ENCODE measurements around the gene HILPDA. TPM values are rescaled to one million over a fixed set of nuclear protein-coding genes. Genes with fewer than 3 reads are reported as not detected.

HILPDA gene
- 16.3 and 32.2 TPM in 2 replicates for total RNA-seq (2014; rRNA removed; shearing (Covaris generic); ENCODE audit: low replicate concordance)

GRCh38 chr7:128455543-128456254 is at the start of gene HILPDA:
TSS of gene HILPDA (plus strand) at chr7:128455878. CDS start at chr7:128457269, 1,391 bp downstream.
- Histone ChIP-seq H3K9me3 (ENCODE audit: low read length) (no peaks in the 10 kb centered on the region), H3K4me1 (ENCODE audit: low read length) (peaks cover 39% of the 10 kb centered on the region), H2AFZ (ENCODE audit: low read length) (peak within 1 kb of the TSS; percentile 68), H4K20me1 (ENCODE audit: insufficient read depth, low read depth, low read length) (no peaks in the 10 kb centered on the region), H3K9me2 (replicated peaks; ENCODE audit: insufficient read depth, low read length) (no peaks in the 10 kb centered on the region), H3K36me3 (ENCODE audit: insufficient read depth, low read length) (0 out of 2 replicates have a peak, but pooled peaks cover 8% of the 10 kb centered on the region), H3K27me3 (ENCODE audit: low read length) (no peaks in the 10 kb centered on the region), H3K27ac (ENCODE audit: low read length) (peak within 1 kb of the TSS; percentile 3), H3K79me2 (ENCODE audit: low read length) (peaks cover 44% of the 10 kb centered on the region), H3K9ac (ENCODE audit: low read length) (peak within 1 kb of the TSS; percentile 77), H3K4me3 (ENCODE audit: low read length) (peak within 1 kb of the TSS; percentile 65), H3K4me2 (ENCODE audit: low read depth, low read length, poor library complexity, severe bottlenecking) (peak within 1 kb of the TSS; percentile 96)
- DNase-seq, result peak; percentile 98

GRCh38 chr7:128406314-128407232 is 49.1 kb upstream of the HILPDA start:
- Histone ChIP-seq H3K79me2 (ENCODE audit: low read length) (peaks cover 26% of the 10 kb centered on the region), H3K27ac (ENCODE audit: low read length) (no peak overlapping the region), H3K9ac (ENCODE audit: low read length) (no peak overlapping the region), H4K20me1 (ENCODE audit: insufficient read depth, low read depth, low read length) (peaks cover 21% of the 10 kb centered on the region), H3K36me3 (ENCODE audit: insufficient read depth, low read length) (peaks cover 8% of the 10 kb centered on the region; the same call in 1 of the 2 replicates), H2AFZ (ENCODE audit: low read length) (no peak overlapping the region), H3K4me1 (ENCODE audit: low read length) (peaks cover 42% of the 10 kb centered on the region), H3K4me3 (ENCODE audit: low read length) (0 out of 2 replicates have a peak overlapping the region, but pooled peaks have one; percentile 37), H3K9me3 (ENCODE audit: low read length) (no peaks in the 10 kb centered on the region), H3K4me2 (ENCODE audit: low read depth, low read length, poor library complexity, severe bottlenecking) (peak overlapping the region; percentile 50), H3K27me3 (ENCODE audit: low read length) (no peaks in the 10 kb centered on the region), H3K9me2 (replicated peaks; ENCODE audit: insufficient read depth, low read length) (no peaks in the 10 kb centered on the region)
- no peak for DNase-seq

- Histone ChIP-seq H3K4me1 (ENCODE audit: low read length) (peaks cover 42% of the 10 kb centered on the region), H3K36me3 (ENCODE audit: insufficient read depth, low read length) (peaks cover 8% of the 10 kb centered on the region; the same call in 1 of the 2 replicates), H3K9ac (ENCODE audit: low read length) (no peak overlapping the region), H4K20me1 (ENCODE audit: insufficient read depth, low read depth, low read length) (peaks cover 21% of the 10 kb centered on the region), H3K9me3 (ENCODE audit: low read length) (no peaks in the 10 kb centered on the region), H3K27ac (ENCODE audit: low read length) (no peak overlapping the region), H3K4me2 (ENCODE audit: low read depth, low read length, poor library complexity, severe bottlenecking) (no peak overlapping the region), H3K27me3 (ENCODE audit: low read length) (no peaks in the 10 kb centered on the region), H2AFZ (ENCODE audit: low read length) (no peak overlapping the region), H3K9me2 (replicated peaks; ENCODE audit: insufficient read depth, low read length) (no peaks in the 10 kb centered on the region), H3K4me3 (ENCODE audit: low read length) (no peak overlapping the region), H3K79me2 (ENCODE audit: low read length) (peaks cover 26% of the 10 kb centered on the region)
- no peak for DNase-seq
Measured at GRCh38 chr7:128407233-128407589, 48.5 kb upstream of the HILPDA start.

GRCh38 chr7:128407751-128408708 is 47.6 kb upstream of the HILPDA start:
- 0 out of 2 replicates have a peak overlapping the region, but pooled peaks have one; percentile 15 for H3K9ac ChIP-seq (ENCODE audit: low read length)
- H3K4me1 ChIP-seq (ENCODE audit: low read length), result peaks cover 42% of the 10 kb centered on the region
- no peaks in the 10 kb centered on the region; the same call in 1 of the 2 replicates for H3K36me3 ChIP-seq (ENCODE audit: insufficient read depth, low read length)
- H3K79me2 ChIP-seq (ENCODE audit: low read length), result peaks cover 23% of the 10 kb centered on the region
- no peak for DNase-seq
- H3K4me3 ChIP-seq (ENCODE audit: low read length), result no peak overlapping the region
- H4K20me1 ChIP-seq (ENCODE audit: insufficient read depth, low read depth, low read length), result peaks cover 21% of the 10 kb centered on the region
- H2AFZ ChIP-seq (ENCODE audit: low read length), result no peak overlapping the region
- no peak overlapping the region for H3K4me2 ChIP-seq (ENCODE audit: low read depth, low read length, poor library complexity, severe bottlenecking)
- H3K27me3 ChIP-seq (ENCODE audit: low read length), result no peaks in the 10 kb centered on the region
- H3K9me3 ChIP-seq (ENCODE audit: low read length), result no peaks in the 10 kb centered on the region
- no peaks in the 10 kb centered on the region for H3K9me2 ChIP-seq (replicated peaks; ENCODE audit: insufficient read depth, low read length)
- H3K27ac ChIP-seq (ENCODE audit: low read length), result no peak overlapping the region

GRCh38 chr7:128408709-128409595 is 46.7 kb upstream of the HILPDA start:
- Histone ChIP-seq H3K27me3 (ENCODE audit: low read length) (no peaks in the 10 kb centered on the region), H3K9me2 (replicated peaks; ENCODE audit: insufficient read depth, low read length) (no peaks in the 10 kb centered on the region), H3K4me1 (ENCODE audit: low read length) (peaks cover 36% of the 10 kb centered on the region), H3K9me3 (ENCODE audit: low read length) (no peaks in the 10 kb centered on the region), H4K20me1 (ENCODE audit: insufficient read depth, low read depth, low read length) (peaks cover 16% of the 10 kb centered on the region), H3K4me3 (ENCODE audit: low read length) (peak overlapping the region; percentile 83), H3K36me3 (ENCODE audit: insufficient read depth, low read length) (no peaks in the 10 kb centered on the region), H3K9ac (ENCODE audit: low read length) (peak overlapping the region; percentile 72), H3K79me2 (ENCODE audit: low read length) (peaks cover 16% of the 10 kb centered on the region), H3K4me2 (ENCODE audit: low read depth, low read length, poor library complexity, severe bottlenecking) (peak overlapping the region; percentile 99), H3K27ac (ENCODE audit: low read length) (no peak overlapping the region), H2AFZ (ENCODE audit: low read length) (peak overlapping the region; percentile 54; the same call in 1 of the 2 replicates)
- DNase-seq, result no peak

GRCh38 chr7:128409596-128410450 is 45.9 kb upstream of the HILPDA start, which contains the start of gene IMPDH1:
TSS of gene IMPDH1 (minus strand) at chr7:128409982. CDS start at chr7:128409901, 81 bp downstream.
- H3K27ac ChIP-seq (ENCODE audit: low read length), result no peak within 1 kb of the TSS
- DNase-seq, result peak; percentile 83
- peak within 1 kb of the TSS; percentile 72 for H3K9ac ChIP-seq (ENCODE audit: low read length)
- H3K79me2 ChIP-seq (ENCODE audit: low read length), result peaks cover 7% of the 10 kb centered on the region
- no peaks in the 10 kb centered on the region for H3K27me3 ChIP-seq (ENCODE audit: low read length)
- peak within 1 kb of the TSS; percentile 99 for H3K4me2 ChIP-seq (ENCODE audit: low read depth, low read length, poor library complexity, severe bottlenecking)
- no peaks in the 10 kb centered on the region for H3K9me3 ChIP-seq (ENCODE audit: low read length)
- no peaks in the 10 kb centered on the region for H3K36me3 ChIP-seq (ENCODE audit: insufficient read depth, low read length)
- H2AFZ ChIP-seq (ENCODE audit: low read length), result peak within 1 kb of the TSS; percentile 94; the same call in 1 of the 2 replicates
- peaks cover 28% of the 10 kb centered on the region for H3K4me1 ChIP-seq (ENCODE audit: low read length)
- peaks cover 7% of the 10 kb centered on the region for H4K20me1 ChIP-seq (ENCODE audit: insufficient read depth, low read depth, low read length)
- peak within 1 kb of the TSS; percentile 83 for H3K4me3 ChIP-seq (ENCODE audit: low read length)
- no peaks in the 10 kb centered on the region for H3K9me2 ChIP-seq (replicated peaks; ENCODE audit: insufficient read depth, low read length)
